Fibroblast of mammary gland (primary cell): ENCODE results near the gene NCOA3.

Source experiments
- DNase-seq: peaks from one replicate; pipeline ENCODE4 v3.0.0-alpha.2; 2010; ENCODE audit warnings: low read depth
- H3K4me3 ChIP-seq: 2 replicates; pipeline ENCODE4 v1.5.1; 2011; ENCODE audit warnings: low read depth, mild to moderate bottlenecking, low read length, moderate library complexity; ENCODE audit not compliant: control insufficient read depth
- TF ChIP-seq, protein P1 (sequence below): conservative IDR thresholded peaks from 2 replicates; pipeline ENCODE4 v1.5.1; 2011; ENCODE audit warnings: low read depth, low read length, inconsistent platforms; ENCODE audit not compliant: control insufficient read depth, insufficient read depth

NCOA3 gene

DNA sequence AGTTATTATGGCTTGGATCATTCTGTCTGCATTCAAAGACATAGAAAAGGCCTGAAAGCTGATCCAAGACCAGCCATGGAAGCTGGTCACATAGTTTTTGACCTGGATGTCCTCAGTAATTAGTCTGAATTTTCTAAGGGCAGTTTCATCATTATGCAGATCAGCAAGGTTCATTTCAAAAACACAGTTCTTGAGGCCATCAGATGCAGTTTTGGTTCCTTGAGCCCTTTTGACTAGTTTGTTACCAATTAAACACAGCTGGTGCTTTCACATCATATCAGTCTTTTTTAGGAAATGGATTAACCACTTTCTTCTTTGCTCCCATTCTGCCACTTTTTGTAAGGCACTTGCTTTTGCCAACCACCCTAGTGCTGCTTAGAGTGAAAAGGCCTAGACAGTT, 129.4 kb downstream of the NCOA3 start:
- DNase-seq, result no peak
- TF ChIP-seq, protein P1, sequence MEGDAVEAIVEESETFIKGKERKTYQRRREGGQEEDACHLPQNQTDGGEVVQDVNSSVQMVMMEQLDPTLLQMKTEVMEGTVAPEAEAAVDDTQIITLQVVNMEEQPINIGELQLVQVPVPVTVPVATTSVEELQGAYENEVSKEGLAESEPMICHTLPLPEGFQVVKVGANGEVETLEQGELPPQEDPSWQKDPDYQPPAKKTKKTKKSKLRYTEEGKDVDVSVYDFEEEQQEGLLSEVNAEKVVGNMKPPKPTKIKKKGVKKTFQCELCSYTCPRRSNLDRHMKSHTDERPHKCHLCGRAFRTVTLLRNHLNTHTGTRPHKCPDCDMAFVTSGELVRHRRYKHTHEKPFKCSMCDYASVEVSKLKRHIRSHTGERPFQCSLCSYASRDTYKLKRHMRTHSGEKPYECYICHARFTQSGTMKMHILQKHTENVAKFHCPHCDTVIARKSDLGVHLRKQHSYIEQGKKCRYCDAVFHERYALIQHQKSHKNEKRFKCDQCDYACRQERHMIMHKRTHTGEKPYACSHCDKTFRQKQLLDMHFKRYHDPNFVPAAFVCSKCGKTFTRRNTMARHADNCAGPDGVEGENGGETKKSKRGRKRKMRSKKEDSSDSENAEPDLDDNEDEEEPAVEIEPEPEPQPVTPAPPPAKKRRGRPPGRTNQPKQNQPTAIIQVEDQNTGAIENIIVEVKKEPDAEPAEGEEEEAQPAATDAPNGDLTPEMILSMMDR, result no peak
- no peak overlapping the region for H3K4me3 ChIP-seq

DNA sequence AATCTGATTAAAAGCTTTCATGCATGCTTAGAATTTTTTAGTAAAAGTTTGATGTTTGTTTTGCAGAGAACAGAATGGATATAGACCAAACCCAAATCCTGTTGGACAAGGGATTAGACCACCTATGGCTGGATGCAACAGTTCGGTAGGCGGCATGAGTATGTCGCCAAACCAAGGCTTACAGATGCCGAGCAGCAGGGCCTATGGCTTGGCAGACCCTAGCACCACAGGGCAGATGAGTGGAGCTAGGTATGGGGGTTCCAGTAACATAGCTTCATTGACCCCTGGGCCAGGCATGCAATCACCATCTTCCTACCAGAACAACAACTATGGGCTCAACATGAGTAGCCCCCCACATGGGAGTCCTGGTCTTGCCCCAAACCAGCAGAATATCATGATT, 133.6 kb downstream of the NCOA3 start:
- no peak overlapping the region for H3K4me3 ChIP-seq
- TF ChIP-seq, protein P1, result no peak
- no peak for DNase-seq

- DNase-seq, result no peak
- TF ChIP-seq, protein P1, result no peak
- H3K4me3 ChIP-seq, result no peak overlapping the region
These were observed 137.2 kb downstream of the NCOA3 start for GRCh38 chr20:47638851-47639250.

- H3K4me3 ChIP-seq, result no peak overlapping the region
- TF ChIP-seq, protein P1, result no peak
- no peak for DNase-seq
These were observed 140.4 kb downstream of the NCOA3 start for GRCh38 chr20:47642118-47642517.

- TF ChIP-seq, protein P1, result no peak
These were observed 140.9 kb downstream of the NCOA3 start for GRCh38 chr20:47642624-47643023.

DNA sequence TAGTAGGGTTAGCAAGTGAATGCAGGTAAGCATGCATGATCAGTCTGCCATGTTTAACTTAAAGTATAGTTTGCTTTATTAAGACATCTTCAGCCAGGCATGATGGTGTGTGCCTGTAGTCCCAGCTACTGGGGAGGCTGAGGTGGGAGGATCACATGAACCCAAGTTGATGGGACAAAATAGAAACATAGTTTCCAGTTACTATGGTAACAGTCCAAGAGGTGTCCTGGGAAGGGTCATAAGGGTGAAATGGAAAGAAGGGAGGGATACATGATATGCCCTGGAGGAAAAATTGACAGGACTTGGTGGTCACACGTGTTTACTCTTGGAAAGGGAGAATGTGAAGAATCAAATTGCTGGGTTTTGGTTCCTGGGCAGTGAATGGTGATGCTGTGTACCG, 143.9 kb downstream of the NCOA3 start:
- TF ChIP-seq, protein P1, result no peak
- no peak for DNase-seq
- no peak overlapping the region for H3K4me3 ChIP-seq

More at GRCh38 chr20:47642624-47643023, 140.9 kb downstream of the NCOA3 start:
- no peak overlapping the region for H3K4me3 ChIP-seq
- DNase-seq, result no peak

DNA sequence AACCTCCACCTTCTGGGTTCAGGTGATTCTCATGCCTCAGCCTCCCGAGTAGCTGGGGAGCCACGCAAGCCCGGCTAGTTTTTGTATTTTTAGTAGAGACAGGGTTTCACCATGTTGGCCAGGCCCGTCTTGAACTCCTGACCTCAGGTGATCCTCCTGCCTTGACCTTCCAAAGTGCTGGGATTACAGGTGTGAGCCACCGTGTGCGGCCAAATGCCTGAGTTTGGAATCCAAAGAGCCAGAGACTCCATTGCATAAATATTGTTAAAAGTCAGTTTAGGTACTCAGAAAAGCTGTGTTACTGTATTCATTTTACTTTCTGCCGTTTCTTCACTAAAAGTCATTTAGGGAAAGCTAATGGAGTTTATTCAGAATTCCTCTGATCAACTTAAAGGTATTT, 146.3 kb downstream of the NCOA3 start:
- no peak overlapping the region for H3K4me3 ChIP-seq
- no peak for DNase-seq
- TF ChIP-seq, protein P1, result no peak
